Endothelial cell of umbilical vein (primary cell): ENCODE measurements around the gene PPP1R10.

Source experiments
- MYC ChIP-seq: IDR thresholded peaks from one replicate; pipeline ENCODE4 v1.6.1; 2011; ENCODE audit warnings: mild to moderate bottlenecking, low read depth, low read length
- POLR2A ChIP-seq: IDR thresholded peaks from 2 replicates; pipeline ENCODE4 v1.6.1; 2012; ENCODE audit warnings: low read depth, mild to moderate bottlenecking, control low read depth, low read length
- TF ChIP-seq, protein P1 (sequence below), 2 donors: IDR thresholded peaks; 1 replicate in 1 of 2; 2 replicates in 1 of 2; pipeline ENCODE4 v1.5.1; 2011; ENCODE audit warnings: low read length in 2 of 2, mild to moderate bottlenecking in 2 of 2, moderate library complexity in 2 of 2, control low read depth in 1 of 2, inconsistent platforms in 1 of 2, low read depth in 1 of 2; ENCODE audit not compliant: insufficient read depth in 1 of 2; ENCODE audit errors: extremely low read depth in 1 of 2

DNA sequence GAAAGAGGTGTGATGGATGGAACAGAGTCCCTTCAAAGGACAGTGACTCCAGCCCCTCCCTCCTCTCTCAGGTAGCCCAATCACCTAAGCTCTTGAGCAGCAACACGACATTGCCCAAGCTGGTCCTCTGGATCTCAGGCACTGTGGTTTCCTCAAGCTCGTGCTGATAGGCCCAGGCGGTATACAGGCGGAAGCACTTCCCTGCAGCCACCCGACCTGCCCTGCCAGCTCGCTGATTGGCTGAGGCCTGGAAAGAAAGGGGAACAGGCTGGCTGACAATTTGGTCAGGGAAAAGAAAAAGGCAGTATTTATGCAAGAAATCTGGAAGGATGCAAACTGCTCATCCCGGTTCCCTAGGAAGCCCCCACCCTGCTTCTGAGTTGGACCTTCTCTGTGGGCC, 39.5 kb upstream of the PPP1R10 start:
- TF ChIP-seq, protein P1, sequence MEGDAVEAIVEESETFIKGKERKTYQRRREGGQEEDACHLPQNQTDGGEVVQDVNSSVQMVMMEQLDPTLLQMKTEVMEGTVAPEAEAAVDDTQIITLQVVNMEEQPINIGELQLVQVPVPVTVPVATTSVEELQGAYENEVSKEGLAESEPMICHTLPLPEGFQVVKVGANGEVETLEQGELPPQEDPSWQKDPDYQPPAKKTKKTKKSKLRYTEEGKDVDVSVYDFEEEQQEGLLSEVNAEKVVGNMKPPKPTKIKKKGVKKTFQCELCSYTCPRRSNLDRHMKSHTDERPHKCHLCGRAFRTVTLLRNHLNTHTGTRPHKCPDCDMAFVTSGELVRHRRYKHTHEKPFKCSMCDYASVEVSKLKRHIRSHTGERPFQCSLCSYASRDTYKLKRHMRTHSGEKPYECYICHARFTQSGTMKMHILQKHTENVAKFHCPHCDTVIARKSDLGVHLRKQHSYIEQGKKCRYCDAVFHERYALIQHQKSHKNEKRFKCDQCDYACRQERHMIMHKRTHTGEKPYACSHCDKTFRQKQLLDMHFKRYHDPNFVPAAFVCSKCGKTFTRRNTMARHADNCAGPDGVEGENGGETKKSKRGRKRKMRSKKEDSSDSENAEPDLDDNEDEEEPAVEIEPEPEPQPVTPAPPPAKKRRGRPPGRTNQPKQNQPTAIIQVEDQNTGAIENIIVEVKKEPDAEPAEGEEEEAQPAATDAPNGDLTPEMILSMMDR (IDR thresholded peaks at IDR 0.05; ENCODE audit: extremely low read depth in 1 of 2, insufficient read depth in 1 of 2, low read depth in 1 of 2, low read length in 2 of 2): no peak
- no peak for TF ChIP-seq MYC
- TF ChIP-seq POLR2A: no peak
